ENCODE results near the gene CHL1. TPM values are rescaled to one million over a fixed set of nuclear protein-coding genes. Genes with fewer than 3 reads are reported as not detected.
A peak's percentile ranks its signal among the peaks of the same experiment; 100 is the strongest.

The CHL1 gene
- total RNA-seq, 1 donor from 2014 or later: 16.0 TPM

DNA sequence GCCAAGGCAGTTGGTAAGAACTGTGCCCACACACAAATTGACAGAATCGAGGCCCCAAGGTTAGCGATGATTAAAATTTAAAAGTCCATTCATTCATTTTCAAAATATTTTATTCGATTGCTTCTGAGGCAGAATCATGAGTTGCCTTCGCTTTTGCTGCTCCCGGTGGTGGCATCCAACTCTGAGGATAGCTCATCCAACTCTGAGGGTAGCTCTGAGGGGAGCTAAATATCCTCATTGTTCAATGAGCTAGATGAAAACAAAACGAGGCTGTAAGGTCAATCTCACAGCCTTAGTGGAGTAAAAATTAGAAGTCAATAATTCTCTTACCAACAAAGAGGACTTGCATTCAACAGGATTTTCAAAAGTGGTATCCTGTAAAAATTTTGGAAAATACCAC, 897 bp upstream of the CHL1 start:
- no peak overlapping the region for H3K27ac ChIP-seq
- peaks cover 28% of the 10 kb centered on the region for H3K27me3 ChIP-seq
- no peak for TF ChIP-seq CTCF (IDR thresholded peaks at IDR 0.05)
- no peaks in the 10 kb centered on the region for H3K36me3 ChIP-seq
- ATAC-seq (no peak), DNase-seq (no peak)
- intact Hi-C loops (cut with DNase I): no loop called here
- no peak overlapping the region for H3K4me3 ChIP-seq
- no peaks in the 10 kb centered on the region for H3K9me3 ChIP-seq
- H3K4me1 ChIP-seq: no peaks in the 10 kb centered on the region

DNA sequence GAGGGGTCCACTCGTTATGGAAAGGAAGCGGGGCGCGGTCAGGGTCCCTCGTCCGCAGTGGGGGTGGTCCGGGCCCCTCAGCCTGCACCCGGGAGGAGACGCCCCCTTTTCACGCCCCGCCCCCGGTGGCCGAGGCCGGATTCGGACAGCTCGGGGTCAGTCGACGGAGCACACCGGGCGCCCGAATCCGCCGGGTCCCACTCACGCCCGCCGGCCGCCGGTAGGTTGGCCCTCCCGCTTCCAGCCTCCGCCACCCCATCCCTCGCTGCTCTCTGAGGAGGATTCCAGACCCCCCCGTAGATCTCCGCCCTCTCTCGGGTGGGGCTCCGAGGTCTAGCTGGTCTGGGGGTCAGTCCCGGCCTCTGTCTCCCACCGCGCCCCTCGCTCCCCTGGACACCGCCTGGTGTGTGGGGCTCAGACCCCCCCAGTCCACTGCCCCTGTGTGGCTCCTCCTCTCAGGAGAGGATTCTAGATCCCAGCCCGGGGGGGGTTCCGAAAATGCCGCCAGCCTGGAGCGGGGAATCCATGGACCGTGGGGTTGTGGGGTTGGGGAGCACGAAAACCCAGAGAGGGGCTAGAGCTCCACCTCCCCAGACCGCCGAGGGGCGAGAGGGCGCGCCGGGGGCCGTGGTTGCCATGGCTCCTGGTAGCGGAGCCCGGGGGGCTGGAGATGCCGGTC, 725 bp downstream of the CHL1 start:
- intact Hi-C loops (cut with DNase I): no loop called here
- no peaks in the 10 kb centered on the region for H3K9me3 ChIP-seq
- peaks cover 28% of the 10 kb centered on the region for H3K27me3 ChIP-seq
- no peak for TF ChIP-seq CTCF (IDR thresholded peaks at IDR 0.05)
- DNase-seq (peak; percentile 63), ATAC-seq (peak; percentile 52)
- peak overlapping the region; percentile 52 for H3K4me3 ChIP-seq
- no peak overlapping the region for H3K27ac ChIP-seq
- H3K4me1 ChIP-seq: no peaks in the 10 kb centered on the region
- no peaks in the 10 kb centered on the region for H3K36me3 ChIP-seq

- Histone ChIP-seq H3K27me3 (peaks cover 28% of the 10 kb centered on the region), H3K4me3 (peak overlapping the region; percentile 52)
Measured at GRCh38 chr3:197828-198491, 1.4 kb downstream of the CHL1 start.

DNA sequence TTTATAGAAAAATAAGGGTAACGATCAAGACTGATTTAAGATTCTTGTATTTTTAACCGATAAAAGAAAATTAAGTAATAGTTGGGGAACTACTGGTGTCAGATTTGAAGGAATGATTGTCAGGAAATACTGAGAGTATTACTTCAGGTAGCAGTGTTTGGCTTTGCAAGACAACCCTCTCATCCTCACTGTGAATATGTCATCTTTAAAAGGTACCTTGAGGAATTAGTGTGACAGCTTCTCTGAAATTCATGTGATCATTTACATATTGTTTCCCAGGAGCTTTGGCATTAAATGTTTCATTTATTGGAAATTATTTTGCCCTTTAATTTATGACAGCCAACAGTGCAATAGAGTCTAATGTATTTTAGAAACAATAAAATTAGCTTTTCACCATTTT, 3.3 kb downstream of the CHL1 start:
- ATAC-seq (no peak), DNase-seq (no peak)
- peaks cover 28% of the 10 kb centered on the region for H3K27me3 ChIP-seq
- no peak overlapping the region for H3K27ac ChIP-seq
- intact Hi-C loops (cut with DNase I): no loop called here
- H3K9me3 ChIP-seq: no peaks in the 10 kb centered on the region
- H3K36me3 ChIP-seq: no peaks in the 10 kb centered on the region
- no peaks in the 10 kb centered on the region for H3K4me1 ChIP-seq
- no peak for TF ChIP-seq CTCF (IDR thresholded peaks at IDR 0.05)
- no peak overlapping the region for H3K4me3 ChIP-seq

More at GRCh38 chr3:197828-198491, 1.4 kb downstream of the CHL1 start:
- ATAC-seq (peak; percentile 49), DNase-seq (peak; percentile 45)
- Histone ChIP-seq H3K4me1 (no peaks in the 10 kb centered on the region), H3K27ac (no peak overlapping the region), H3K36me3 (no peaks in the 10 kb centered on the region), H3K9me3 (no peaks in the 10 kb centered on the region)
- intact Hi-C loops (cut with DNase I): no loop called here
- TF ChIP-seq CTCF (IDR thresholded peaks at IDR 0.05): no peak

DNA sequence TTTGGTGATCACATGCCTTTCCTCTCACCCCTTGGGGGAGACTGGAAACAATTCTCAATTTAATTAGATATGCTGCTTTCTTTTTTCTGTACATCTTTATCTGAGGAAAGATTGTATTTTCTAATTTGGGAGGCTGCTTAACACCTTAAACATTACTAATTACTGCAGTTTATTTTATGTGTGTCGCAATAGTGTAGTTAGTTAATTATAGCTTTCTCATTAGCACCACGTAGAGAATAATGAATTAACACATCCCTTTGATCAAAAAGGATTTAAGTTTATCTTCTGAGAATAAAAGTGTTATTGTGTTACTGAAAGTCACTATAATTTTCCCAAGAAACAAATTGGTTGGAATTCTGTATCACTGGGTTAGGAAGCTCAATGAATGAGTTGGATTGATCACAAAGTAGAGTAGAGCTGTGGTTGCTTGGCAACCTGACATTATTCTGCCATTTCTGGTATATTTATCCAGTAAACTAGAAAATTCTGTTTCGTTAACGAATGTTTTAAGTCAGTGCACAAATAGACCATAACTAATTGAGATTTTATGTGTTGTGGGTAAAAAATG, 4.3 kb downstream of the CHL1 start:
- Histone ChIP-seq H3K27me3 (peaks cover 28% of the 10 kb centered on the region), H3K9me3 (no peaks in the 10 kb centered on the region), H3K4me3 (no peak overlapping the region), H3K36me3 (no peaks in the 10 kb centered on the region), H3K27ac (no peak overlapping the region), H3K4me1 (no peaks in the 10 kb centered on the region)
- intact Hi-C loops (cut with DNase I): no loop called here
- ATAC-seq (no peak), DNase-seq (no peak)
- TF ChIP-seq CTCF (IDR thresholded peaks at IDR 0.05): no peak

All from upper lobe of right lung (tissue), 1 donor.